ENCODE results near the gene IST1. TPM values are rescaled to one million over a fixed set of nuclear protein-coding genes. Genes with fewer than 3 reads are reported as not detected.
"Not testable (repeated sequence)": the region's sequence is repeated elsewhere in the genome, so short reads cannot be mapped to it uniquely, and the experiment has no call there.

IST1 gene
- total RNA-seq, 1 experiment from 2014 or later: 107 TPM

GRCh38 chr16:71880176-71880575 is 15.2 kb upstream of the IST1 start:
- DNase-seq (ENCODE audit: low read depth): no peak

GRCh38 chr16:71882505-71883167 is 12.7 kb upstream of the IST1 start:
- peak; percentile 44 for DNase-seq (ENCODE audit: low read depth)

DNA sequence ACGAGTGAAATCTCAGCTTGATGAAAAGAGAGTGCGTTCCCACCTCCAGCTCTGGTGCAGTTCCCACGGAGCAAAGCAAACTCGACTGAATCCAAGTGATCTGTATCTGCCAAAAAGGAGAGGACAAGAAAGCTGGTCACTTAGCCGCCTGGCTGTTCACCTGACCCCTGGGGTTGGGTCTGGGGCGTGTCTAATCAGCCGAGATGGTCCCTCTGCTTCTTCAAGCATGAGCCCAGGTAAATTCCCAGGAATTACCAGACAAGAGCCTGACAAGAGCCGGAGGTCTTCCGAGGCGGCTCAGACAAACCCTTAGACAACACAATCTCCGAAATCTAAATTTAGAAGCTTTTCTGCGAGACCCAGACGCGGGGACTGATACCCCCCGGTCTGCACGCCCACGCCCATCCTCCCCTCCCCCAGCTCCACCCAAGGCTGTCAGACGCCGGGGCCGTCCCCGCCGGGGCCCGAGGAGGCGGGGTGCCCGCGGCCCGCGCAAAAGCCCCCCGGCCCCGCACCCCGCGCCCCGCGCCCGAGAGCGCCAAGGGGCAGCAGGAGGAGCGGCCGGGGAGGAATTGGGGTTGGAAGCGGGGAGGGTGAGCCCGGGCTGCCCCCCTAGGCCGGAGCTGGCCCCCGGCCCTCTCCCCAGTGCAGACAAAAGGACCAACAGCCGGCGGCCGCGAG is 12.0 kb upstream of the IST1 start:
- DNase-seq (ENCODE audit: low read depth): no peak

DNA sequence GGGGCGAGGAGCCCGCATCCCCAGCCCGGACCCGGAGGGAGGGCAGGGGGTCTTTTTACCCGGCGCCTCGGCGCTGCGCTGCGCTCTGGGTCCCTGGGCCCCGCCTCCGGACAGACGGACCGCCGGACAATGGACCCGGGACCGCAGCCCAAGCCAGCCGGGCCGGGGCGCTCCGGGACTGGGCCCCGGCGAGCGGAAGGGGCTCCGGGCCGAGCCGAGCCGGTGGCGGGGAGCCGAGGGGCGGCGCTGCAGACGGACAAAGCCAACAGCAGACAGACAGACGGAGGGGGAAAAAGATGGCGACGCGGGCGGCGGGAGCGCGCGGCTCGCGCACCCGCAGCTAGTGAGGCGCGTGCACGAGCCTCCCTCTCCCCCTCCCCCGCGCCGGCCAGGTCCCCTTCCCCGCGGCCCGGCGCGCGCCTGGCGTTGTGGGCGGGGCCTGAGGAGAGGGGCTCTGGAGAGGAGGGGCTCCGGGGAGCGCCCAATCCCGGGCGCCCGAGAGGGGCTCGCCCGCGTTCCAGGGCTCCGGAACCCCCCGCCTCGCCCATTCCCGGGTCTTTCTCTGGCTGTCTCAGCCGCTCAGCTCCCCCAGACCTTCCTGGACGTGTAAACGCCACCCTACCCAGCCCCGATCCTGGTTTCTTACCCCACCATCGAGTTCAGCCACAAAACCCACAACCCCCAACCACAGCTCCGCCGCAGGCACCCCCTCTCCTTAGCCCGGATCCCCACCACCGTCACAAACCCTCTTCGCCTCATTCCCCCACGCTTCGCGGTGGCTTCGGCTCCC is 11.3 kb upstream of the IST1 start, which contains the start of gene ZNF821:
Gene ZNF821, minus strand, starts transcription at position 334 of the 790 bp plus-strand sequence. CDS start 4,236 bp downstream, outside the sequence.
- peak; percentile 71 for DNase-seq (ENCODE audit: low read depth)

DNA sequence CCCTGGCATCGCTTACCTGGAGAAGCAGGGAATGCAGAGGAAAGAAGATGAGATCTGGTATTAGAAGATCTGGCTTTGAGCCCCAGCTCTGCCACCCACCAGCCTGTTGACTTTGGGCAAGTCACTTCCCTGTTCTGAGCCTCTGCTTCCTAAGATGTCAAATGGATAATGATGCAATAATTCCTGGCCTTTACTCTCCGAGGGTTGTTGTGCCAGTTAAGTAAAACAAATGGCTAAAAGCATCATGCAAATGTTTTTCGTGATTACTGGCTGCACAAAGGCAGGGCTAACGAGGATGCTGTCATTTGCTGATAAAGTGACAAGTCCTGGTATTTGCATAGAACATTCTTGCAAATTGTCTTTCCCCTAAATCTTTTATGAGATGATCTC is 10.1 kb upstream of the IST1 start:
- no peak for DNase-seq (ENCODE audit: low read depth)

DNA sequence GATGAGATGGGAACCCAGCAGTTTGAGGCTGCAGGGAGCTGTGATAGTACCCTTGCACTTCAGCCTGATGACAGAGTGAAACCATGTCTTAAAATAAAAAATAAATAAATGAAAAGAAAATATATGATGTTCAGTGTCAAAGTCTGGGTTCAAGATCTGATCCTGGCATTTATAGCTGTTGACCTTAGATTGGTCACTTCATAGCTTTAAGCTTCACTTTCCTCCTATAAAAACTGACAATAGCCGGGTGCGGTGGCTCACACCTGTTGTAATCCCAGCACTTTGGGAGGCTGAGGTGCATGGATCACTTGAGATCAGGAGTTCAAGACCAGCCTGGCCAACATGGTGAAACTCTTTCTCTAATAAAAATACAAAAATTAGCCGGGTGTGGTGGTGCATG is 6.2 kb upstream of the IST1 start:
- no peak for DNase-seq (ENCODE audit: low read depth)

DNA sequence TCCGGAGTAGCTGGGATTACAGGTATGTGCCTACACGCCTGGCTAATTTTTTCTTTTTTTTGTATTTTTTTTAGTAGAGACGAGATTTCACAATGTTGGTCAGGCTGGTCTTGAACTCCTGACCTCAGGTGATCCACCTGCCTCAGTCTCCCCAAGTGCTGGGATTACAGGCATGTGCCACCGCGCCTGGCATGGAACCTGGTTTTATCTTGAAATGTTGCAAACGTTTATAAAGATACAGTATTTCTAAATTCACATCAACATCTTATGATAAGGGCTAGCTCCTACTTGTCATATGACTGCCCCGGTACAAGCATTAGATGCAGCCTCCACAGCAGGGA is 1.5 kb upstream of the IST1 start:
- DNase-seq (ENCODE audit: low read depth): no peak

DNA sequence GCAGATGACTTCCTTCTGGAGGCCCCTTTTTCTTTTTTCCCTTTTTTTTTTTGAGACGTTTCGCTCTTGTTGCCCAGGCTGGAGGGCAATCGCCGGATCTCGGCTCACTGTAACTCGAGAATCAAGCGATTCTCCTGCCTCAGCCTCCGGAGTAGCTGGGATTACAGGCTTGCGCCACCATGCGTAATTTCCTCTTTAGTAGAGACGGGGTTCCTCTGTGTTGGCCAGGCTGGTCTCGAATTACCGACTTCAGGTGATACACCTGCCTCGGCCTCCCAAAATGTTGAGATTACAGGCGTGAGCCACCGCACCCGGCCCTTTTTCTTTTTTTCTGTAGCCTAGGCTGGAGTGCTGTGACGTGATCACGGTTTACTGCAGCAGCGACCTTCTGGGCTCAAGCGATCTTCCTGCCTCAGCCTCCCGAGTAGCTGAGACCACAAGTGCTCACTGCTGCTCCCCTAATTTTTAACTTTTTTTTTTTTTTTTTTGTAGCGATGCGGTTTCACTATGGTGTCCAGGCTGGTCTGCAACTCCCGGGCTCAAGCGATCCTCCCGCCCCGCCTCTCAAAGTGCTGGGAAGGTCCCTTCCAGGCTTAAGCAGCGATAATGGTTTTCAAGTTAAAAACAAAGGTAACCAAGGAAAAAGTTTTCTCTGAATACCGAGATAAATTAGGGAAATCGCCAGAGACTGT is 956 bp upstream of the IST1 start:
- DNase-seq (ENCODE audit: low read depth): peak; percentile 80

GRCh38 chr16:71895679-71896365 is 491 bp downstream of the IST1 start:
- DNase-seq (ENCODE audit: low read depth): peak; percentile 5

- no peak for DNase-seq (ENCODE audit: low read depth)
Observed at GRCh38 chr16:71896764-71897368, 1.5 kb downstream of the IST1 start.

DNA sequence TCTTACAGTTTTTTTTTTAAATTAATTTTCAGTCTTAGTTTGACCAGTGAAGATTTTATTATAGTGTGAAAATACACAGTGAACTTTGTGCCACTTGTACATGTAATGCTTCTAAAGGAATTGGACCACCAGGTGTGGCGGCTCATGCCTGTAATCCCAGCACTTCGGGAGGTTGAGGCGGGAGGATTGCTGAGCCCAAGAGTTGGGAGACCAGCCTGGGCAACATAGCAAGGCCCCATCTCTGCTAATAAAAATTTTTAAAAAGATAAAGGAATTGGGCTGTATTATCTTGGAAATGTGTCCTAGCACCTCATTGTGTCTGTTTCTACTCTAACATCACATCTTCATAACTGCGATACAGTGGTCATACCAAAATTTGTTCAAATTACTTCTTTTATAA is 3.8 kb downstream of the IST1 start:
- no peak for DNase-seq (ENCODE audit: low read depth)

GRCh38 chr16:71902656-71903365 is 7.5 kb downstream of the IST1 start:
- no peak for DNase-seq (ENCODE audit: low read depth)

DNA sequence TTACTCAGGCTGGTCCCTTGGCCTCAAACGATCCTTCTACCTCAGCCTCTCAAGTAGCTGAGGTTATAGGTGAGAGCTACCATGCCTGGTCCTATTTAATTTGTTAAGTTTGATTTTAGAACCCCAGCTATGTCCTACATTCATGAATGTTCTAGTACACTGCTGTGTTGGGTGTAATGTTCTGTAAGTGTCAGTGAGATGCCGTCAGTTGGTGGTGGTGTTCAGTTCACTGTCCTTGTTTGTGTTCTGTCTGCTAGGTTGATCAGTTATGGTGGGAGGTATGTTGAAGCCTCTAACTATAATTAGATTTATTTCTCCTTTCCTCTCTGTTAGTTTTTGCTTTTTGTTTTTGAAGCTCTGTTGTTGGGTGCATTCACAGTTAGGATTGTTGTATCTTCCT is 8.3 kb downstream of the IST1 start:
- DNase-seq (ENCODE audit: low read depth): no peak

DNA sequence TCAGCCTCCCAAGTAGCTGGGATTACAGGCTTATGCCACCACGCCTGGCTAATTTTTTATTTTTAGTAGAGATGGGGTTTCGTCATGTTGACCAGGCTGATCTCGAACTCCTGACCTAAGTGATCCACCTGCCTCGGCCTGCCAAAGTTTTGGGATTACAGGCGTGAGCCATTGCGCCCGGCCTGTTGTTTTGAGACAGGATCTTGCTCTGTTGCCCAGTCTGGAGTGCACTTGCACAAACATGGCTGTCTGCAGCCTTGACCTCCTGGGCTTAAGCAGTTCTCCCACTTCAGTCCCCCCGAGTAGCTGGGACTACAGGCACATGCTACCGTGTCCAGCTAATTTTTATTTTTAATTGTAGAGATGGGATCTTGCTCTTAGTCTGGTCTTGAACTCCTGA is 8.9 kb downstream of the IST1 start:
- no peak for DNase-seq (ENCODE audit: low read depth)

DNA sequence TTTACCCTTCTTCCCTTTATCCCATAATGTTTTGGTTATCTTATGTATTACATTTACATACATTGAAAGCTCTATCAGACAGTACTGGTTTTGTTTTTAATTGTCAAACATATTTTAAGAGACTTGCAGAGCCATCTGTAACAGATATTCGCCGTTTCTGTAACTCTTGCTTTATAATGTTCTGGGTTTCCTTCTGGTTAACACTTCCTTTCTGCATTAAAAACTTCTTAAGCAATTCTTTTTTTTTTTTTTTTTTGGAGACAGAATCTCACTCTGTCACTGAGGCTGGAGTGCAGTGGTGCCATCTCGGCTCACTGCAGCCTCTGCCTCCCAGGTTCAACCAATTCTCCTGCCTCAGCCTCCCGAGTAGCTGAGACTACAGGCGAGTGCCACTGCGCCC is 10.4 kb downstream of the IST1 start:
- DNase-seq (ENCODE audit: low read depth): not testable (repeated sequence)

DNA sequence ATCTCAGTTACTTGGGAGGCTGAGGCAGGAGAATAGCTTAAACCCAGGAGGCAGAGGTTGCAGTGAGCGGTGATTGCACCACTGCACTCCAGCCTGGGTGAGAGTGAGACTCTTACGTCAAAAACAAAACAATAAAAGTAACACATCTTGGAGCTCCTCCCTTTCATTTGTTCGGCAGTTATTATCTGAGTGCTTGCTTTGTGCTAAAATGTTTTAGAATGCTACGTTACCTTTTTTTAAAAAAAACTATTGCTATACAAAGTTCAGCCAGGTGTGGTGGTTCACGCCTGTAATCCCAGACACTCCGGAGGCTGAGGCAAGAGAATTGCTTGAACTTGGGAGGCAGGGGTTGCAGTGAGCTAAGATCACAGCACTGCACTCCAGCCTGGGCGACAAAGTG is 15.8 kb downstream of the IST1 start:
- no peak for DNase-seq (ENCODE audit: low read depth)

DNA sequence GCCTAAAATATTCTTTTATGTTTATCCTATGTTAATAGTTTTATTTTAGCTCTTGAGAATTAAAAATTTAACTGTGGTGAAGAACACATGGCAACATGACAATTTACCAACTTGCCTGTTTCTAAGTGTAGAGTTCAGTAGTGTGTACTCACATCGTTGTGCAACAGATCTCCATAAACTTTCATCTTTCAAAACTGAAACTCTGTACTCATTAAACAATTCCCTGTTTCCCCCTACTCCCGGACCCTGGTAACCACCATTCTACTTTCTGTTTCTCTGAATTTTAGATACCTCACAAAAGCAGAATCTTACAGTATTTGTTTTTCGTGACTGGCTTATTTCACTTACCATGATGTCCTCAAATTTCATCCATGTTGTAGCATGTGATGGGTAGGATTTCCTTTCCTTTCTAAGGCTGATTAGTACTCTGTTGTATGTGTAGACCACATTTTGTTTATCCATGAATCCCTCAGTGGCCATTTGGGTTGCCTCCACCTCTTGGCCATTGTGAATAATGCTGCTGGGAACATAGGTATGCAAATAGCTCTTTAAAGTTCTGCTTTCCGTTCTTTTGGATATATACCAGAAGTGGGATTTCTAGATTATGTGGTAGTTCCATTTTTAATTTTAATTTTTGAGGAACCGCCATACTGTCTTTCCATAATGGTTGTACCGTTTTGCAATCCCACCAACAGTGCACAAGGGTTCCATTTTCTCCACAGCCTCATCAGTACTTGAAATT is 17.4 kb downstream of the IST1 start:
- DNase-seq (ENCODE audit: low read depth): no peak

DNA sequence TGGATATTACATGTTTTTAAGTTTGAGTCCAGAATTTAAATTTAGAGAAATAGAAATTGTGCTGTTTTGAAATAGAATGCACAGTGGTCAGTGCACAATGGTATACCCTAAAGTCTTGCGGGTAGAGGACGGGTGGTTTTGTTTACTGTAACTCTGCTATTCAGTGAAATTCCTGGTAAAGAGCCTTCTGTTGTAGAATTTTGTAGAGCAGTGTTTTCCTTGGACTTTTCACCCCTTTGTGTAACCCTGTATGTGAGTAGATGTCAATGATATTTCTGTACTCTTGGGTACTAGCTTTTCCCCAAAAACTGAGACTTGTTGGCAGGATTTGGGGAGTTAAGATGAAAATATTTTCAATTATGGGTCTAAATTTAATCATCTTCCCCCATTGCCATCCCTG is 19.5 kb downstream of the IST1 start:
- no peak for DNase-seq (ENCODE audit: low read depth)

DNA sequence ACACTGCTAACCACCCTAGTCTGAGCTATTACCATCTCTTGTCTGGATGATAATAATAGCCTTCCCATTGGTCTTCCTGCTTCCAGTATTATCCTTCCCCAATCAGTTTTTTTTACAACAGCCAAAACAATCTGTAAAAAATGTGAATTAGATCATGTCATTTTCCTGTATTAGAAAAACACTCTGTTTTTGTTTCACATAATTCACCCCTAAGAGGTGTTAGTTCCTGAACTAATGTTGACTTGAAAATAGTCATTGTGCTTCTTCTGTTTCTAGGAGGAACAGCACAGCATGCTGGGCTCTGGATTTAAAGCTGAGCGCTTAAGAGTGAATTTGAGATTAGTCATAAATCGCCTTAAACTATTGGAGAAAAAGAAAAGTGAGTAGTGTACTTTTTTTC is 20.0 kb downstream of the IST1 start:
- DNase-seq (ENCODE audit: low read depth): no peak
